GM12878 (cell line): Measurements from ENCODE around the gene PYGO2.

Experiments used
- CEBPZ ChIP-seq: fragments of 150-350 bp; IDR thresholded peaks from 2 replicates; pipeline ENCODE4 v1.6.1; 2016; ENCODE audit warnings: low read depth, low read length
- CTCF ChIP-seq, 3 experiments: IDR thresholded peaks in 2 of 3; conservative IDR thresholded peaks in 1 of 3; 2 replicates each; pipeline ENCODE4 v1.5.1; 2011; ENCODE audit warnings: low read depth in 3 of 3, low read length in 3 of 3, mild to moderate bottlenecking in 3 of 3, control low read depth in 2 of 3, moderate library complexity in 2 of 3, inconsistent platforms in 1 of 3, mixed read lengths in 1 of 3; ENCODE audit not compliant: control insufficient read depth in 2 of 3, insufficient read depth in 1 of 3; ENCODE audit errors: extremely low read depth in 1 of 3
- EP300 ChIP-seq, 2 experiments: fragments of 150-350 bp in 1 of 2; IDR thresholded peaks; 2 replicates each; pipeline ENCODE4 v1.6.1; 2011 to 2012; ENCODE audit warnings: low read depth in 2 of 2, low read length in 2 of 2, borderline replicate concordance in 1 of 2, improper control_type of control experiment in 1 of 2, inconsistent platforms in 1 of 2; ENCODE audit not compliant: control insufficient read depth in 1 of 2
- EZH2 ChIP-seq: IDR thresholded peaks from 2 replicates; pipeline ENCODE4 v1.6.1; 2012; ENCODE audit warnings: low read depth, mild to moderate bottlenecking, control low read depth, inconsistent platforms, low read length, borderline replicate concordance; ENCODE audit not compliant: control insufficient read depth
- GABPA ChIP-seq: IDR thresholded peaks from 2 replicates; pipeline ENCODE4 v1.6.1; 2014; ENCODE audit warnings: antibody characterized with exemption, low read depth, mild to moderate bottlenecking, inconsistent platforms
- JUND ChIP-seq: IDR thresholded peaks from 2 replicates; pipeline ENCODE4 v1.6.1; 2012; ENCODE audit warnings: low read depth, mild to moderate bottlenecking, low read length, improper control_type of control experiment, moderate library complexity
- MAX ChIP-seq: IDR thresholded peaks from 2 replicates; pipeline ENCODE4 v1.6.1; 2012; ENCODE audit warnings: low read depth, low read length, improper control_type of control experiment
- SIN3A ChIP-seq: IDR thresholded peaks from 2 replicates; pipeline ENCODE4 v1.6.1; 2012; ENCODE audit warnings: low read depth, low read length, improper control_type of control experiment
- SUPT20H ChIP-seq: IDR thresholded peaks from 2 replicates; pipeline ENCODE4 v1.6.1; 2011; ENCODE audit warnings: low read depth, mild to moderate bottlenecking, low read length, moderate library complexity, borderline replicate concordance; ENCODE audit not compliant: control insufficient read depth
- TARDBP ChIP-seq: IDR thresholded peaks from 2 replicates; pipeline ENCODE4 v1.6.1; 2016; ENCODE audit warnings: borderline replicate concordance
- TF ChIP-seq, protein P1 (sequence below): IDR thresholded peaks from 2 replicates; pipeline ENCODE4 v1.6.1; 2011; ENCODE audit warnings: low read depth, low read length, improper control_type of control experiment, borderline replicate concordance

DNA sequence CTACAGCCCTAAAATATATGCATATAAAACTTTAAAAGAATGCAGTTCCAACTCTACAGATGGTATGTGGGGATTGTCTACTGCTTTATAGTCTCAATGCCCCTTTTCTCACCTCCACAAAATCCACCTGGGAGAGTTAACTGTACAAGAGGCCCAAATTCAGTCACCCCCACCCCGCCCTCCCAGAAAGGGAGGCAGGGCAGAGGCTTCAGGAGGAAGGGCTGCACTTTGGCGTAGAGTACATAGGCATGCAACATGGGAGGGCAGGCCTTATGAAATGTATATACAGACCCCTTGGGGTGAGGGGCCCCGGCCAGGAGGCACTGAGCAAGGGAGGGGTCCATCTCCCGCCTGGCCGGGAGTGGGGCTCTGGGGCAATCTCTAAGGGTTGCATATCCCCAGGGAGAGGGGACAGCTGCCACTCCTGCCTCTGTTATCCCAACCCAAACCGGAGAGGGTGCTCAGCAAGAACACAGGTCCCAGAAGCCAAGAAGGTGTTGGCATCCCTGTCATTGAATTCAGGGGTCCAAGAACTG lies 1.3 kb upstream of the PYGO2 start:
- TF ChIP-seq CTCF (IDR thresholded peaks at IDR 0.05 in 2 of 3, conservative IDR thresholded peaks at IDR 0.05 in 1 of 3; ENCODE audit: control insufficient read depth in 2 of 3, extremely low read depth in 1 of 3, insufficient read depth in 1 of 3, low read depth in 3 of 3, low read length in 3 of 3) (no peak), SIN3A (no peak), JUND (no peak), CEBPZ (no peak), EP300 (IDR thresholded peaks at IDR 0.05; ENCODE audit: borderline replicate concordance in 1 of 2, control insufficient read depth in 1 of 2, low read depth in 2 of 2, low read length in 2 of 2) (no peak), SUPT20H (no peak), TARDBP (no peak), MAX (no peak), EZH2 (no peak), GABPA (no peak)
- TF ChIP-seq, protein P1, sequence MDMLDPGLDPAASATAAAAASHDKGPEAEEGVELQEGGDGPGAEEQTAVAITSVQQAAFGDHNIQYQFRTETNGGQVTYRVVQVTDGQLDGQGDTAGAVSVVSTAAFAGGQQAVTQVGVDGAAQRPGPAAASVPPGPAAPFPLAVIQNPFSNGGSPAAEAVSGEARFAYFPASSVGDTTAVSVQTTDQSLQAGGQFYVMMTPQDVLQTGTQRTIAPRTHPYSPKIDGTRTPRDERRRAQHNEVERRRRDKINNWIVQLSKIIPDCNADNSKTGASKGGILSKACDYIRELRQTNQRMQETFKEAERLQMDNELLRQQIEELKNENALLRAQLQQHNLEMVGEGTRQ: no peak
